ENCODE results near the gene GSAP. TPM values are rescaled to one million over a fixed set of nuclear protein-coding genes. Genes with fewer than 3 reads are reported as not detected.

GSAP gene
- total and polyA plus RNA-seq, 2 donors (not counting 1 experiment from before 2014, with no cell fraction given), result 4.4 to 21.5 TPM

DNA sequence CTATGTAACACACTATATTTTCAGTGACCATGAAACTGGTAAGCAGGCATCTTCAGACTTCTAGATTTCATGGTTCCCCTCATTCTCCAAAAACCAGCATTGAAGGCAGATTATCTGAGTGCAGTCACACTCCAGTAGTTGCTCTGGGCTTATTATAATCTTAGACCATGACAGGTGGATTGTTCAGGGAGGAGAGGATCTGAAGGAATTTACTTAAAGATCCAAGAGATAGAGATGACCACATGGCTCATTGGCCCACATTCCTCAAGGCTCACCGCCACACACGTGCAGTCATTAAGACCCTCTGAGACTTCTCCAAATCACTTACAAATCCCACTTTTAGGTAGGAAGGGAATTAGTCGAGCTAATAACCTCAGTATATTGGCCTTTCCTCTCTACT is 55.2 kb downstream of the GSAP start:
- H3K27ac ChIP-seq (ENCODE audit: insufficient read depth, low read length), result no peak overlapping the region
- no peak for DNase-seq (ENCODE audit: low read depth in 2 of 2)
- H3K27me3 ChIP-seq (ENCODE audit: control insufficient read depth, insufficient read depth, low read length), result no peaks in the 10 kb centered on the region
- H3K36me3 ChIP-seq (ENCODE audit: control insufficient read depth, insufficient read depth, low read length), result no peaks in the 10 kb centered on the region
- H3K79me2 ChIP-seq (ENCODE audit: control insufficient read depth, insufficient read depth, low read length), result no peaks in the 10 kb centered on the region
- no peaks in the 10 kb centered on the region for H4K20me1 ChIP-seq (ENCODE audit: control insufficient read depth, extremely low read depth, insufficient read depth, low read length)
- H3K4me3 ChIP-seq (replicated peaks in 1 of 4; ENCODE audit: control extremely low read depth in 1 of 4, insufficient read depth in 1 of 4, low read depth in 3 of 4, low read length in 4 of 4), result no peak overlapping the region
- H3K4me2 ChIP-seq (ENCODE audit: extremely low read depth, insufficient read depth, low read length), result no peak overlapping the region
- TF ChIP-seq EZH2 (IDR thresholded peaks at IDR 0.05; ENCODE audit: low read length, missing control alignments) (no peak), CTCF (conservative IDR thresholded peaks at IDR 0.05 in 1 of 2, IDR thresholded peaks at IDR 0.05 in 1 of 2; ENCODE audit: low read depth in 1 of 2, low read length in 2 of 2) (no peak)
- H3K9ac ChIP-seq (ENCODE audit: insufficient read depth, low read length), result no peak overlapping the region
- no peak overlapping the region for H2AFZ ChIP-seq (ENCODE audit: low read length)
- peaks cover 2% of the 10 kb centered on the region for H3K4me1 ChIP-seq (ENCODE audit: control insufficient read depth, extremely low read depth, insufficient read depth, low read length)
- H3K9me3 ChIP-seq (ENCODE audit: control insufficient read depth, insufficient read depth, low read depth, low read length), result no peaks in the 10 kb centered on the region

DNA sequence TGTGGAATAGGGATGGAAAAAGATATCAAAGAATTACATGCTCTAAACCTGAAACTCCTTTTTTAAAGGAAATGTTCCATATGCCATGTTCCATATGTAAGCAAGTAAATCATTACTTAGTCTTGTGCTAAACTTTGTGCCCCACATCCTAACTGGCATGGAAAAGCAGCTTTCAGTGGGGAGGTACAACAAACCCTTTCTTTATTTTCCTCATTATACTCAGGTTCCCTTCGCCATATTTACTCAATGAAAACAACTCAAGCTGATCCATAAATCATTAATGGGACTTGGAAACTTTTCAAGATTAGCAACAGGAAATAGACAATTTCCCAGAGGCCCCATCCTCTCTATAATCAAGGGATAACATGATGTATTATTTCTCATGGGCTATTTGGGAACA is 56.0 kb downstream of the GSAP start:
- Histone ChIP-seq H3K27ac (ENCODE audit: insufficient read depth, low read length) (no peak overlapping the region), H3K4me2 (ENCODE audit: extremely low read depth, insufficient read depth, low read length) (no peak overlapping the region), H3K36me3 (ENCODE audit: control insufficient read depth, insufficient read depth, low read length) (no peaks in the 10 kb centered on the region), H3K4me3 (replicated peaks in 1 of 4; ENCODE audit: control extremely low read depth in 1 of 4, insufficient read depth in 1 of 4, low read depth in 3 of 4, low read length in 4 of 4) (no peak overlapping the region), H2AFZ (ENCODE audit: low read length) (no peak overlapping the region), H3K9ac (ENCODE audit: insufficient read depth, low read length) (no peak overlapping the region), H3K27me3 (ENCODE audit: control insufficient read depth, insufficient read depth, low read length) (no peaks in the 10 kb centered on the region), H3K4me1 (ENCODE audit: control insufficient read depth, extremely low read depth, insufficient read depth, low read length) (peaks cover 2% of the 10 kb centered on the region), H3K9me3 (ENCODE audit: control insufficient read depth, insufficient read depth, low read depth, low read length) (no peaks in the 10 kb centered on the region), H3K79me2 (ENCODE audit: control insufficient read depth, insufficient read depth, low read length) (no peaks in the 10 kb centered on the region), H4K20me1 (ENCODE audit: control insufficient read depth, extremely low read depth, insufficient read depth, low read length) (no peaks in the 10 kb centered on the region)
- no peak for TF ChIP-seq EZH2 (IDR thresholded peaks at IDR 0.05; ENCODE audit: low read length, missing control alignments)
- no peak for TF ChIP-seq CTCF (conservative IDR thresholded peaks at IDR 0.05 in 1 of 2, IDR thresholded peaks at IDR 0.05 in 1 of 2; ENCODE audit: low read depth in 1 of 2, low read length in 2 of 2)
- no peak for DNase-seq (ENCODE audit: low read depth in 2 of 2)

GRCh38 chr7:77359599-77359998 is 56.5 kb downstream of the GSAP start:
- no peaks in the 10 kb centered on the region for H3K79me2 ChIP-seq (ENCODE audit: control insufficient read depth, insufficient read depth, low read length)
- H4K20me1 ChIP-seq (ENCODE audit: control insufficient read depth, extremely low read depth, insufficient read depth, low read length), result no peaks in the 10 kb centered on the region
- H3K27ac ChIP-seq (ENCODE audit: insufficient read depth, low read length), result no peak overlapping the region
- no peaks in the 10 kb centered on the region for H3K9me3 ChIP-seq (ENCODE audit: control insufficient read depth, insufficient read depth, low read depth, low read length)
- H3K4me2 ChIP-seq (ENCODE audit: extremely low read depth, insufficient read depth, low read length), result no peak overlapping the region
- no peak overlapping the region for H3K4me3 ChIP-seq (replicated peaks in 1 of 4; ENCODE audit: control extremely low read depth in 1 of 4, insufficient read depth in 1 of 4, low read depth in 3 of 4, low read length in 4 of 4)
- no peaks in the 10 kb centered on the region for H3K36me3 ChIP-seq (ENCODE audit: control insufficient read depth, insufficient read depth, low read length)
- H3K27me3 ChIP-seq (ENCODE audit: control insufficient read depth, insufficient read depth, low read length), result no peaks in the 10 kb centered on the region
- H3K4me1 ChIP-seq (ENCODE audit: control insufficient read depth, extremely low read depth, insufficient read depth, low read length), result peaks cover 2% of the 10 kb centered on the region
- no peak for DNase-seq (ENCODE audit: low read depth in 2 of 2)
- no peak overlapping the region for H3K9ac ChIP-seq (ENCODE audit: insufficient read depth, low read length)
- no peak for TF ChIP-seq EZH2 (IDR thresholded peaks at IDR 0.05; ENCODE audit: low read length, missing control alignments)
- TF ChIP-seq CTCF (conservative IDR thresholded peaks at IDR 0.05 in 1 of 2, IDR thresholded peaks at IDR 0.05 in 1 of 2; ENCODE audit: low read depth in 1 of 2, low read length in 2 of 2), result no peak
- no peak overlapping the region for H2AFZ ChIP-seq (ENCODE audit: low read length)

Measured in fibroblast of lung (primary cell).